NK-92 (cell line): Measurements from ENCODE around the gene SLC6A11.

Experiments
- DNase-seq: peaks from one replicate; lab custom pipeline; 2025; ENCODE audit not compliant: unreplicated experiment; lab: John Stamatoyannopoulos, UW

Gene SLC6A11

GRCh38 chr3:10837849-10838248, 21.8 kb downstream of the SLC6A11 start:
- no peak for DNase-seq

GRCh38 chr3:10839167-10839566, 23.1 kb downstream of the SLC6A11 start:
- no peak for DNase-seq

GRCh38 chr3:10841100-10841499, 25.1 kb downstream of the SLC6A11 start:
- no peak for DNase-seq

GRCh38 chr3:10843378-10843777, 27.4 kb downstream of the SLC6A11 start:
- DNase-seq, result no peak

- no peak for DNase-seq
Measured at GRCh38 chr3:10845001-10845761, 29.2 kb downstream of the SLC6A11 start.

- DNase-seq, result no peak
Measured at GRCh38 chr3:10845839-10846656, 30.0 kb downstream of the SLC6A11 start.

- no peak for DNase-seq
Measured at GRCh38 chr3:10846657-10846975, 30.6 kb downstream of the SLC6A11 start.

GRCh38 chr3:10848261-10848660, 32.2 kb downstream of the SLC6A11 start:
- DNase-seq, result no peak

- no peak for DNase-seq
Measured at GRCh38 chr3:10852066-10852808, 36.2 kb downstream of the SLC6A11 start.

GRCh38 chr3:10855083-10855870, 39.2 kb downstream of the SLC6A11 start:
- DNase-seq, result no peak

GRCh38 chr3:10855871-10856662, 40.0 kb downstream of the SLC6A11 start:
- DNase-seq, result no peak

GRCh38 chr3:10857235-10857634, 41.2 kb downstream of the SLC6A11 start:
- no peak for DNase-seq

- DNase-seq, result no peak
Measured at GRCh38 chr3:10858091-10858490, 42.1 kb downstream of the SLC6A11 start.

- DNase-seq, result no peak
Measured at GRCh38 chr3:10867384-10867783, 51.4 kb downstream of the SLC6A11 start.

- no peak for DNase-seq
Measured at GRCh38 chr3:10869460-10869859, 53.4 kb downstream of the SLC6A11 start.

- no peak for DNase-seq
Measured at GRCh38 chr3:10870296-10870695, 54.3 kb downstream of the SLC6A11 start.

- DNase-seq, result no peak
Measured at GRCh38 chr3:10873415-10873814, 57.4 kb downstream of the SLC6A11 start.

GRCh38 chr3:10875914-10876313, 59.9 kb downstream of the SLC6A11 start:
- no peak for DNase-seq

- DNase-seq, result no peak
Measured at GRCh38 chr3:10876661-10877060, 60.6 kb downstream of the SLC6A11 start.

GRCh38 chr3:10882851-10883250, 66.8 kb downstream of the SLC6A11 start:
- DNase-seq, result no peak
